Vagina (tissue), 2 donors: ENCODE data around the gene ONECUT3. TPM values are rescaled to one million over a fixed set of nuclear protein-coding genes. Genes with fewer than 3 reads are reported as not detected.

Experiments
- DNase-seq, 2 donors: peaks; one replicate each; pipeline ENCODE4 v3.0.0-alpha.2; 2017; ENCODE audit errors: extremely low spot score in 2 of 2
- H3K27ac ChIP-seq: fragments of 200-600 bp; sonication (generic); one replicate; pipeline ENCODE4 v1.5.1; 2019
- H3K27me3 ChIP-seq: fragments of 200-600 bp; sonication (generic); one replicate; pipeline ENCODE4 v1.5.1; 2019
- H3K36me3 ChIP-seq, 2 donors: fragments of 200-600 bp; sonication (generic); one replicate each; pipeline ENCODE4 v1.5.1; 2017 to 2019
- H3K4me1 ChIP-seq: fragments of 200-600 bp; sonication (generic); one replicate; pipeline ENCODE4 v1.5.1; 2019
- H3K4me3 ChIP-seq, 2 donors: fragments of 200-600 bp; sonication (generic); 1 replicate in 1 of 2; 2 replicates in 1 of 2; pipeline ENCODE4 v1.5.1; 2016 to 2019
- H3K9me3 ChIP-seq: fragments of 200-600 bp; sonication (generic); one replicate; pipeline ENCODE4 v1.5.1; 2019
- CTCF ChIP-seq, 3 experiments: fragments of 450-650 bp in 2 of 3; fragments of 200-600 bp in 1 of 3; sonication (generic) in 1 of 3; IDR thresholded peaks; one replicate each; pipeline ENCODE4 v1.5.1; 2017 to 2019; ENCODE audit warnings: antibody characterized with exemption in 3 of 3, mild to moderate bottlenecking in 2 of 3, moderate library complexity in 2 of 3
- POLR2A ChIP-seq, 2 donors: fragments of 450-650 bp; IDR thresholded peaks; one replicate each; pipeline ENCODE4 v1.6.1; 2017; ENCODE audit warnings: antibody characterized with exemption in 2 of 2, mild to moderate bottlenecking in 2 of 2, moderate library complexity in 2 of 2
- POLR2AphosphoS5 ChIP-seq, 2 donors: sonication (generic); formaldehyde crosslinking; IDR thresholded peaks; one replicate each; pipeline ENCODE4 v1.9.0; 2017; ENCODE audit warnings: antibody characterized with exemption in 2 of 2, mild to moderate bottlenecking in 2 of 2, low read depth in 1 of 2; ENCODE audit not compliant: insufficient read depth in 1 of 2
- intact Hi-C: fragments of 100-400 bp; cut with DNase I; formaldehyde crosslinking; loops from one replicate; pipeline ENCODE4 v1.15.1; 2023
- total RNA-seq: library from RNA; depleted of rRNA; stranded (reverse); fragments of >200 nt; gene quantifications from one replicate; pipeline ENCODE4 v1.2.3, GENCODE V29; 2016

ONECUT3 gene
- total RNA-seq, 1 donor from 2014 or later: not detected

GRCh38 chr19:1739960-1740629 lies 13.2 kb upstream of the ONECUT3 start:
- Histone ChIP-seq H3K27ac (no peak overlapping the region), H3K9me3 (no peaks in the 10 kb centered on the region), H3K4me1 (no peaks in the 10 kb centered on the region), H3K36me3 (no peaks in the 10 kb centered on the region), H3K4me3 (no peak overlapping the region), H3K27me3 (peaks cover 4% of the 10 kb centered on the region)
- no peak for DNase-seq
- intact Hi-C loops: no loop called here
- TF ChIP-seq POLR2A (IDR thresholded peaks at IDR 0.05) (no peak), POLR2AphosphoS5 (IDR thresholded peaks at IDR 0.05; ENCODE audit: insufficient read depth in 1 of 2, low read depth in 1 of 2) (no peak), CTCF (IDR thresholded peaks at IDR 0.05) (no peak)

GRCh38 chr19:1742989-1743696 lies 10.2 kb upstream of the ONECUT3 start:
- Histone ChIP-seq H3K36me3 (no peaks in the 10 kb centered on the region), H3K9me3 (no peaks in the 10 kb centered on the region), H3K4me1 (peaks cover 11% of the 10 kb centered on the region), H3K4me3 (no peak overlapping the region), H3K27me3 (peaks cover 23% of the 10 kb centered on the region), H3K27ac (no peak overlapping the region)
- intact Hi-C loops: no loop called here
- DNase-seq: no peak
- TF ChIP-seq POLR2A (IDR thresholded peaks at IDR 0.05) (no peak), CTCF (IDR thresholded peaks at IDR 0.05) (no peak), POLR2AphosphoS5 (IDR thresholded peaks at IDR 0.05; ENCODE audit: insufficient read depth in 1 of 2, low read depth in 1 of 2) (no peak)

- no peaks in the 10 kb centered on the region for H3K9me3 ChIP-seq
- DNase-seq: no peak
- peaks cover 22% of the 10 kb centered on the region for H3K4me1 ChIP-seq
- no peak overlapping the region for H3K4me3 ChIP-seq
- TF ChIP-seq POLR2A (IDR thresholded peaks at IDR 0.05) (no peak), POLR2AphosphoS5 (IDR thresholded peaks at IDR 0.05; ENCODE audit: insufficient read depth in 1 of 2, low read depth in 1 of 2) (no peak), CTCF (IDR thresholded peaks at IDR 0.05) (no peak)
- H3K36me3 ChIP-seq: no peaks in the 10 kb centered on the region
- H3K27me3 ChIP-seq: peaks cover 32% of the 10 kb centered on the region
- H3K27ac ChIP-seq: no peak overlapping the region
- intact Hi-C loops: no loop called here
These were observed 9.1 kb upstream of the ONECUT3 start for GRCh38 chr19:1744133-1744665.

GRCh38 chr19:1744822-1745563 lies 8.3 kb upstream of the ONECUT3 start:
- H3K4me1 ChIP-seq: peaks cover 29% of the 10 kb centered on the region
- no peaks in the 10 kb centered on the region for H3K9me3 ChIP-seq
- no peaks in the 10 kb centered on the region for H3K36me3 ChIP-seq
- H3K27ac ChIP-seq: no peak overlapping the region
- no peak for DNase-seq
- no peak for TF ChIP-seq CTCF (IDR thresholded peaks at IDR 0.05)
- TF ChIP-seq POLR2A (IDR thresholded peaks at IDR 0.05): no peak
- no peak for TF ChIP-seq POLR2AphosphoS5 (IDR thresholded peaks at IDR 0.05; ENCODE audit: insufficient read depth in 1 of 2, low read depth in 1 of 2)
- no peak overlapping the region for H3K4me3 ChIP-seq
- intact Hi-C loops: no loop called here
- peaks cover 40% of the 10 kb centered on the region for H3K27me3 ChIP-seq
